ENCODE data around the gene MYO16.
"Not testable (repeated sequence)": the region's sequence is repeated elsewhere in the genome, so short reads cannot be mapped to it uniquely, and the experiment has no call there.

MYO16 gene

GRCh38 chr13:108991416-108991815 is 362.0 kb downstream of the MYO16 start:
- not testable (repeated sequence) for FAIRE-seq

DNA sequence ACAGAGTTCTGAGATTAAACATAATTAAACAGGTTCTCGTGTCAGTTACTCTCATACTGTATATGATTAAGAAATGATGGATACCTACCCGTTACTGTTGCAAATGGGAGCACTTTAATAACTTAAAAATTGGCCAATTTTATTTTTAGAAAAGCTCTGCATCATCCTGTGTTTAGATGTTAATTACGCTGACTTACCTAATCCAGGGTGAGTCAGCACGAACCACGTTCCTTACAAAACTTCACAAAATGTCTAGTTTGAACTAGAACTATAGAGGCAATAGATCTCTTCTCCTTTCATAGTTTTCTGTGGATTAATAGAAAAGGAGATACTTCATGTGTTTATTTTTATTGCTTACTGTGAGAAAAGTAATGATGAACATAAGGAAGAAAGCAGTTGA is 363.9 kb downstream of the MYO16 start:
- FAIRE-seq = no peak

DNA sequence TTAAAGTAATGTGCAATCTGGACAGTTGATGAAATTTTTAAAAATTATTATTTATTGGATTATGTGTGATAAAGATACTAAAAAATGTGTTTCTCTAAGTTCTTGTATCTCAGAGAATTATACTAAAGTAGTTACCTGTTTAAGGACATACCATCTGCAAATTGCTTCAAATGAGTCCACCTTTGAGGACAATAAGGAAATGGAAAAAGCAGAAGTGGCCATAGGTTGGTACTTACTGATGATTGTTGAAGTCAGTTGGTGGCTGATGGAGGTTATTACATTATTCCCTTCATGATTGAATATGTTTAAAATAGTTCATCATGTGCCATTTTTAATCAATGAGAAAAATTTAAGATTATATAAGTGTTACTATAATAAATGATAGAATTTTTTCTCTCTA is 367.0 kb downstream of the MYO16 start:
- FAIRE-seq = no peak

- FAIRE-seq = no peak
Measured at GRCh38 chr13:109000207-109000606, 370.8 kb downstream of the MYO16 start.

- no peak for FAIRE-seq
Measured at GRCh38 chr13:109002934-109003333, 373.5 kb downstream of the MYO16 start.

GRCh38 chr13:109007946-109008345 is 378.5 kb downstream of the MYO16 start:
- FAIRE-seq = no peak

- FAIRE-seq = no peak
Measured at GRCh38 chr13:109009756-109010155, 380.3 kb downstream of the MYO16 start.

GRCh38 chr13:109010912-109011311 is 381.5 kb downstream of the MYO16 start:
- no peak for FAIRE-seq

DNA sequence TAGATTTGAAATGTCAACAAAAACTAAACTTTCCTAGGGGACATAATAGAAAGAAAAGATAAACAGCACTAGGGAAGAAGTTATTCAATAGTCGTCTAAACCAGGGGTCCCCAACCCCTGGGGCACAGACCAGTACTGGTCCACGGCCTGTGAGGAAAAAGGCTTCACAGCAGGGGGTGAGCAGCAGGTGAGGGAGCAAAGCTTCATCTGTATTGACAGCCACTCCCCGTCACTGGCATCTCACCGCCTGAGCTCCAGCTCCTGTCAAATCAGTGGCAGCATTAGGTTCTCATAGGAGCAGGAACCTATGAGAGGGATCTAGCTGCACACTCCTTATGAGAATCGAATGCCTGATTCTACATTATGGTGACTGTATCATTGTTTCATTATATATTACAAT is 382.7 kb downstream of the MYO16 start:
- no peak for FAIRE-seq

DNA sequence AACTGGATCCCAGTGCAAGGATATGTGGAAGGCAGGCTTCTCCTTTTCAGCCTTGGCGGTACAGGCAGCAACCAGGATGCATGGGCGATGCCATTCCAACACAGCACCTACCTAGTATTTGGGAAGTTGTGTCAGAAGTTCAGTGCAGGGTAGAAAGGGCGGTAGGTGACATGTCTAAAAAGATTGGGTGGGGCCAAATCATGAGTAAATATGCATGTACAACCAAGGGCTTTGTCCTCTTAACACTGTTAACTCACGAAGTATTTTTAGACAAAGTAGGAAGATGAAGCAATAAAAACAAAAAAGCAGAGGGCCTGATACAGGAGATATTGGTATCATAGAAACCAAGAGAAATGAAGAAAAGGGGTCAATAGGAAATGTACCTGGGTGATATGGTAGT is 392.1 kb downstream of the MYO16 start:
- no peak for FAIRE-seq

DNA sequence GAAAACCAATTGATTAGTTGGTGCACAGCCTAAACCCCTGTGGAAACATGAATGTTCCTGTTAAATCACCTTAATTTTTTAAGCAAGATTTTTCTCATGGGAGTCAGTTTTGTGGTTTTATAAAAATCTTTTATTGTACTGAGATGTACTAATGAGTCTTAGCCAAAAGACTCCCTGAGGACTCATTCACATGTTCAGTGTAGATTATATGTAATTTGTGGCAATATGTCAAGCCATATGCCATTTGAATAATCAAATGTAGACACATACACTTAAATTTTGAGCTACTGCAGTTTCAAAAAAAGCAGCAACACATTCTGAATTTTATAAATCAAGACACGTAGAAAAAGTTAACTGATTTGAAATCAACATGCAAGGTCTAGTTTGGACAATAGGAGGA is 395.2 kb downstream of the MYO16 start:
- no peak for FAIRE-seq

GRCh38 chr13:109026266-109026665 is 396.9 kb downstream of the MYO16 start:
- no peak for FAIRE-seq

DNA sequence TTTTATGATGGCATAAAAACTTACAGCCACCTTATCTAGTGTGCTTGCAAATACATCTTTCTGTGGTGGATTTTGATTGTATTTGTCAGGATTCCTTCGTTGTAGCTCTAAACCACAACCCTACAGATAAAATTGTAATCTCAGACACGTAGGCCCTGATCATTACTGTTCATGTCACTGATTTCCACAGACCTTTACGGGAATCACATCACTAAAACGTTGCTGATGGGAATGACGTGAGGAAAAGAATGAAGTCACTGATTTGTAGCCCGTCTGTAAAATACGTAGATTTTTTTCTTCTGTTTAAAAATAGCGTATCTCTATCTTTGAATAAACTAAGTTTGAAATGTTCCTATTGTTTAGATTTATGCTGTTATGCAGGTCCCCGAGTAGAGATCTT is 399.2 kb downstream of the MYO16 start:
- FAIRE-seq = no peak

DNA sequence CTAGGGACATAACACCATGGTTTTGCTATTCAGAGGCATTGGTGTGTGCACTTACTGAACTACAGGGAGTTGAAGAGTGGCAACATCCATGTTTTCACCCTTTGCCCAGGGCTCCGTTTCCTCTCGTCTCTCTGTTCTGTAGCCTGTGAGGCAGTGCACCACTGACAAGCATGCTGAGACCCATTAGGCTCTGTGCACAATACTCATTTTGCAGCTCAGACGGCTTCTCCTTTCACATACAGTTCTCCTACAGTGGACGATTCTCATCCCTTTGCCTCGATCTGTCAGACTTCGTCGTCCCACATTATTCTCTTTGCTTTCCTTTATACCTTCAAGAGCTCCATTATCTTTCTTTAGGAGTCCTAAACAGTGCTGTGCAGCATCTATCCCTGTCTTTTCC is 403.7 kb downstream of the MYO16 start:
- no peak for FAIRE-seq

DNA sequence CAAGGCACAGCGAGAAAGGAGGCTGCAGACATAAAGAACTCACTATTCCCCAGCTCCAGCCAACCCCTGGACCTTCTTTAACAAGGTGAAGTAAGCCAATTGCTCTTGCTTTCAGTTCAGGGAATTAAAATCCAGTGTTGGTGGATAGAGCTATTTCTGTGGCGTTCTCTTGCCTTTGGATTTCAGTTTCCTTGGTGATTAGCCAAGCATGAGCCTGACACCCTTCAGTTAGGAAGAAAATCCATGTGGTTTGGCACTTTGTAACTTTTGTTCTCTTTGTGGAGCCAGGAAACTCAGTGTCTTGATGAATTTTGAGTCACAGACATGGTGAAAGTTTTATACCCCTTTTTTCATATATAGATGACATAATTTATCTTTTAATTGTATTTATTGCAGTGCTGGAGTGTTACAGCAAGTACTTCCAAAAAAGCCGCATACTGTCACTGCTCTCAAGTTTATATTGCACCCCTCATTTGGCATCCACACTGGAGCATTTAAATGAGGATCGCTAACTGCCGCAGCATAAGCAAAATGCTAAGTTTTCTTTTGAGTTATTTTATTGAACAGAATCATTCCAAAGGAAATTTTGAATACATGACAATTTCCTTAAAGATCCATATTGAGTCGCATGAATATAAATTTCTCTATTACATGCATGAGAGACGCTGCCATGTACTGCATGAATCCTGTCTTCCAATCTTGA is 406.8 kb downstream of the MYO16 start:
- no peak for FAIRE-seq

DNA sequence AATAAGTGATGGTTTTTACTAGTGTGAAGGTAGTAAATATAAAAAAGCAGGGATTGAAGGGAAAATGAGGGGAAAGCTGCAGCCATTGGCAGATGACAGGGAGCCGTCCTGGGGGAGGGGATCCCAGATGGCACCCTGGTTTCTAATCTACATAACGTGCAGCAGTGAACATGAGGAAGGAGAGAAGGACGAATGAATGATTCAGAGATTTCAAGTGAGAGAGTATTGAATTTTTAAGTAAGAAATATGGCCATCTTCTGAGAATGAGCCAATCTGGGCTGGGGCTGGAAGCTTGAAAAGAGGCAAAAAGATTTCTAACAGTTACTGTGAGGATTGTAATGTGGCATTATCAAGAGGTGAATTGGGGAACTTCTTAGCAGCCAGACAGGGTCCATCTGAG is 414.2 kb downstream of the MYO16 start:
- FAIRE-seq = no peak

DNA sequence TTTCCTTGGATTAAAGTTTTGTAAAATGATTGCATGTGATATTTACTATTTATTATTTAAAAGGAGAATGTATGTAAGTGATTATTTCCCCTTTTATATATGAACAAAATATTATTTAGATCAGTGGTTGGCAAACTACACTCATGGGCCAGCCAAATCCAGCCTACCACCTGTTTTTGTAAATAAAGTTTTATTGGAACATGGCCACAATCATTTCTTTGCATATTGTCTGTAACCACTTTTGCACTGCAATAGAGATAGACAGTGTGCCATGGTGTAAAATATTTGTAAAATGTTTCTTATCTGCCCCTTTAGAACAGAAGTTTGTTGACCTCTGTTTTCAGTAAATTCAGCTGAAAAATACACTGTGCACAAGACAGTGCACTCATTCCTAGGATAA is 426.4 kb downstream of the MYO16 start:
- no peak for FAIRE-seq

- FAIRE-seq = no peak
Measured at GRCh38 chr13:109058087-109058486, 428.7 kb downstream of the MYO16 start.

DNA sequence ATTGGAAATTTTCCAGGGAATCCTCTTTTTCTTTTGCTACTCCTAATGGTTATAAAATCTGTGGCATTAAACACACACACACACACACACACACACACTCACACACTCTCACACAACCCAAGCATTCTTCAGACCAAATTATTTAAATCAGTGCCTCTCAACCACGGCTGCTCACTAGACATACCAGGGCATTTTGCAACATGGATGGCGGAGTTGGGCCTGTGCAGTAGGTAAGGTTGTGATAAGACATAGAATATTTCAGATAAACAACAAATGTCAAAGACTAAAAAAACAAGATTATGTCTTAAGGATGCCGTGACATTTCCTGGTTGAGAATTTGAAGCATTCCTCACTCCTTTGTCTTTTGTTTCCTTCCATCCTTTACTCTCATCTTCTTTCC is 443.1 kb downstream of the MYO16 start:
- FAIRE-seq = no peak

- FAIRE-seq = no peak
Measured at GRCh38 chr13:109074436-109074835, 445.0 kb downstream of the MYO16 start.

DNA sequence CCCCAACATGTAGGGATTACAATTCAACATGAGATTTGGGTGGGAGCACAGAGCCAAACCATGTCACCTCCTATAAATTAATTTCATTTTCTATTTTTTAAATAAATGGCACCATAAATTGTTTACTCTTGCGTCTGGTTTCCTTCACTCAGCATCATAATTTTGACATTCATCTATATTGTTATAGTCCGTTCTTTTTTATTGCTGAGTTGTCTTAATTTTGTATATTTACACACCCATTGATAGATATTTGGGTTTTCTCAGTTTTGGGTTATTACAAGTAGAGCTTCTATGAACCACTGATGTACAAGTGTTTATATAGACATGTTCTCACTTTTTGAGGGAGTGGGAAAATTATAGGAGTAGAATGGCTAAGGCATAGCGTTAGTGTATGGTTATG is 445.4 kb downstream of the MYO16 start:
- FAIRE-seq = no peak

GRCh38 chr13:109087916-109088623 is 458.7 kb downstream of the MYO16 start:
- no peak for FAIRE-seq

- no peak for FAIRE-seq
Measured at GRCh38 chr13:109088624-109088917, 459.2 kb downstream of the MYO16 start.

DNA sequence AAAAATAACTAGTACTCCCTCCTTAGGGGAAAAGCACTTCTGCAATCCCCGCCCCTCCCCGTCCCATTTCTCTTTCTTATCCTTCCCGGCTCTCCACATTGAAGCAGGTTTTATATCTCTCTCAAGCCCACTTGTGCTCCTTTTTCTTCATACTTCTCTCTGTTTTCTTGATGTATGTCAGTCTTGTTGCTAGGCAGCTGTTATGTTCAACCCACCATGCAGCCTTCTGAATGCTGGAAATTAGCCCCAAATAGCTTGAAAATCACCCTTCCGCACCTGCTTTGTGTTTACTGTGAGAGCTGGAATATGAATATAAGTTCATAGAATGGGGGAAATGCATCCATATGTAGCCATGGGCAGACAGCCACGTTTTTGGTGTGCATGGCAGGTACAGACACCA is 461.4 kb downstream of the MYO16 start:
- no peak for FAIRE-seq

GRCh38 chr13:109091249-109091648 is 461.8 kb downstream of the MYO16 start:
- no peak for FAIRE-seq

All from A204.1 (cell line).